ENCODE measurements around the gene HTRA1. TPM values are rescaled to one million over a fixed set of nuclear protein-coding genes. Genes with fewer than 3 reads are reported as not detected.

The HTRA1 gene
- total and polyA plus RNA-seq, 10 of the 15 experiments (the other 5 are each of a cell fraction or from before 2014, with no cell fraction given) = 0.13 TPM; not detected in 9

GRCh38 chr10:122500726-122501125 lies 39.4 kb downstream of the HTRA1 start:
- SMC1A ChIA-PET (ENCODE audit: uncharacterized antibody, unreplicated experiment) = no interaction called here
- no peak overlapping the region for H2AFZ ChIP-seq (ENCODE audit: control insufficient read depth, low read depth, low read length)
- RAD21 ChIA-PET (ENCODE audit: unreplicated experiment) = no interaction called here
- CTCF ChIA-PET = no interaction called here
- H3K9me3 ChIP-seq (replicated peaks; ENCODE audit: control insufficient read depth, insufficient read depth, low read length) = no peaks in the 10 kb centered on the region
- 10% methylated on average over 6 of the region's 6 CpGs for WGBS (ENCODE audit: insufficient coverage, insufficient replicate concordance, low lambda C conversion rate, missing lambda C conversion rate)
- no peak overlapping the region for H3K4me2 ChIP-seq (ENCODE audit: control insufficient read depth, insufficient read depth)
- ATAC-seq (no peak), DNase-seq (ENCODE audit: low read depth, low spot score) (no peak), FAIRE-seq (no peak)
- no TSS peak for BruUV-seq (replicated peaks)
- no peak overlapping the region for H3K4me3 ChIP-seq
- intact Hi-C loops (cut with micrococcal nuclease; ENCODE audit: unreplicated experiment) = no loop called here
- no peaks in the 10 kb centered on the region for H3K79me2 ChIP-seq (ENCODE audit: control insufficient read depth, insufficient read depth, low read length)
- H3K36me3 ChIP-seq (ENCODE audit: control insufficient read depth in 2 of 2, insufficient read depth in 2 of 2, low read length in 1 of 2) = no peaks in the 10 kb centered on the region
- H3K4me1 ChIP-seq (ENCODE audit: control insufficient read depth, insufficient read depth, low read length) = no peaks in the 10 kb centered on the region
- no peak overlapping the region for H3K9ac ChIP-seq (ENCODE audit: control insufficient read depth, insufficient read depth, low read length)
- H3K27me3 ChIP-seq (replicated peaks in 1 of 2; ENCODE audit: control insufficient read depth in 2 of 2, insufficient read depth in 2 of 2, low read length in 1 of 2) = peaks cover 0 to 3% of the 10 kb centered on the region in 2 experiments; a peak in 3 of 4 replicates
- POLR2A ChIA-PET = no interaction called here
- H4K20me1 ChIP-seq (ENCODE audit: control insufficient read depth, insufficient read depth) = no peaks in the 10 kb centered on the region
- no peak overlapping the region for H3K27ac ChIP-seq (ENCODE audit: control insufficient read depth, insufficient read depth)
- in situ Hi-C loops (cut with MboI) = no loop called here
- no peak for TF ChIP-seq SMC3 (IDR thresholded peaks at IDR 0.05; ENCODE audit: borderline replicate concordance, low read length)
- TF ChIP-seq E2F8 (IDR thresholded peaks at IDR 0.05; ENCODE audit: low read depth, partially characterized antibody) = no peak
- TF ChIP-seq NKRF (conservative IDR thresholded peaks at IDR 0.05) = no peak
- TF ChIP-seq ZNF687 (IDR thresholded peaks at IDR 0.05) = no peak
- no peak for TF ChIP-seq DPF2 (IDR thresholded peaks at IDR 0.05)
- no peak for TF ChIP-seq NR2F1 (conservative IDR thresholded peaks at IDR 0.05)
- TF ChIP-seq PAX5 (IDR thresholded peaks at IDR 0.05; ENCODE audit: borderline replicate concordance, low read depth, low read length) = no peak
- no peak for TF ChIP-seq PBX3 (IDR thresholded peaks at IDR 0.05; ENCODE audit: insufficient replicate concordance, low read depth, low read length)
- TF ChIP-seq TARDBP (IDR thresholded peaks at IDR 0.05; ENCODE audit: borderline replicate concordance) = no peak
- TF ChIP-seq E4F1 (IDR thresholded peaks at IDR 0.05; ENCODE audit: borderline replicate concordance, partially characterized antibody) = no peak
- TF ChIP-seq BRCA1 (IDR thresholded peaks at IDR 0.05; ENCODE audit: low read depth, low read length) = no peak

Data from GM12878 (cell line).